ENCODE measurements around the gene CFAP100.

CFAP100 gene

GRCh38 chr3:126394179-126394976, at the start of gene CFAP100:
TSS of gene CFAP100 (plus strand) at chr3:126394909. CDS start at chr3:126396001, 1,092 bp downstream.
- DNase-seq, result no peak

GRCh38 chr3:126345231-126345630, 49.5 kb upstream of the CFAP100 start:
- DNase-seq, result no peak

DNA sequence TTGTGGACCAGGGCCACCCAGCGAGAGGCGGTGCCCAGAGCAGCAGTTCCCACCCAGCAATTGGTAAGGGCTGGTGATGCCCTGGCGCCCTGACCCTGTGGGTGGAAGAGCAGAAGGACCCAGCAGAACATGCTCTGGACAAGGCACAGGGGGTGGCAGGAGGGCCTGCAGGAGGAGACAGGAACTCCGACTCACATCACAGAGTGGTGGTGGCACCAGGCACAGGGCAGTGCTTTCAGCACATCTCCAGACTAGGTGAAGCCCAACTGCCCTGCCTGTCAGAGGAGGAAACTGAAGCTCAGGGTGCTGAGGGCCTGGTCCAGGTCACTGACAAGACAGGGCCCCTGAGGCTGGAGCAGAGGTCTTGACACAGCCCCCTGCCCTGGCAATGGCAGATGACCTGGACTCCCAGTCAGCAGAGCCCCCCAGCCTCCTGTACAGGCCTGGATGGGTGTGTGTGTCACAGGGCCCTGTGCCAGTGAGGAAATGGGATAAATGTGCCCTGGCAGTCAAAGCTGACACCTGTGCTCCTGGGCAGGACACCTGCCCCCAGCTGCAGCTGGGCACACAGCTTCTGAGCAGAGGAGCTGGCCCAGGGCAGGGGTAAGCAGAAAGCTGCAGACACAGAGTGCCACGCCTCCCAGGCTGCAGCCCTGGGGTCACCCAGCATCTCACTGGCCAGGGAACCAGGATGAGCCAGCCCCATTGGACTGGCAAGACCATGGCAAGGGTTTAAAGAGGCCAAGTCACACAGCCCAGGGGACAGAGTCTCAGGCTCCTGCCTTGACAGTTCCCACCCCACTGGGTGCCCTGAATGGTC, 48.9 kb upstream of the CFAP100 start:
- no peak for DNase-seq

GRCh38 chr3:126346466-126346865, 48.2 kb upstream of the CFAP100 start:
- no peak for DNase-seq

- no peak for DNase-seq
These were observed 47.1 kb upstream of the CFAP100 start for GRCh38 chr3:126347543-126348161.

DNA sequence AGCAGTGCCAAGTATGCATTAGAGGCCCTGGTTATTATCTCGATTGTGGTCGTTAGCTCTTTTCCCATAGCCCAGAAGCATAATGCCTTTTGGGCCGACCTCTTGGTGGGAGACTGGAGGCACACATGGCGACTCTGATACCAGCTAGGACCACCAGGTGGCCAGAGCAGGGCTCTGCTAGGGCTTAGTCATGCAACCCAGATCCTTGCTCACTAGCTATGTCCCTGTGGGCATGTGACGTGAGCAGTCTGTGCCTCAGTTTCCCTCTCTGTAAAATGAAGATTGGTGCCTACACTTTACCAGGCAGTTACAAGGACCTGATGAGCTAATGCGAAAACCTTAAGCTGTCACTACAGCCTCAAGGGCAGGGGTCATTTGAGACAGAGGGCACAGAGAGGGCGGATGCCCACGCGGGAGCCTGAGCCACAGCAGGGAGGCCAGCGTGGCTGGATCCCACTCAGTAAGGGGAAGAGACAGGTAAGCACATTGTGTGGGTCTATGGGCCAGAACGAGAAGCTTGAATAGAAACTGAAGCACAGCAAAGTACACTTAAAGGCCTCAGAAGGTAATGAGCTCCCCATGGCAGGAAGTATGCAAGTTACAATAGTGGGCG, 46.3 kb upstream of the CFAP100 start:
- DNase-seq, result no peak

DNA sequence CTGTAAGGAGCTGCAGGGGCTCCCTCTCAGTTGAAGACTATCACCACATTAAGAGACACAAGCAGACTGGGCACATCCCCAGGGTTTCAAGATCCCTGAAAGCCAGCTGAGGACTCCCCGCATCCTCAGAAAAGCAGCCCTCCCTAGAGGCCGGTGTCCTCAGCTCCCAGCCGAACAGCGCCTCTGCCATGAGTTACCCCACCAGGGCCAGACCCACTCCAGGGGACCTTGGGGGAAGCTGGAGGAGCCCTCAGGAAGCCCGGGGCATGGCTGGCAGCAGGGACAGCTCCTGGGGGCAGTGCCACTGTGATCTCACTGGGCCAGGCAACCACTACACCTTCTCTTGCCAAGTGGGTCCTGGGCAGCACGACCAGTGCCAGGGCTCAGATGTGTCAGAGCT, 45.6 kb upstream of the CFAP100 start:
- DNase-seq, result no peak

- no peak for DNase-seq
These were observed 44.9 kb upstream of the CFAP100 start for GRCh38 chr3:126349611-126350501.

DNA sequence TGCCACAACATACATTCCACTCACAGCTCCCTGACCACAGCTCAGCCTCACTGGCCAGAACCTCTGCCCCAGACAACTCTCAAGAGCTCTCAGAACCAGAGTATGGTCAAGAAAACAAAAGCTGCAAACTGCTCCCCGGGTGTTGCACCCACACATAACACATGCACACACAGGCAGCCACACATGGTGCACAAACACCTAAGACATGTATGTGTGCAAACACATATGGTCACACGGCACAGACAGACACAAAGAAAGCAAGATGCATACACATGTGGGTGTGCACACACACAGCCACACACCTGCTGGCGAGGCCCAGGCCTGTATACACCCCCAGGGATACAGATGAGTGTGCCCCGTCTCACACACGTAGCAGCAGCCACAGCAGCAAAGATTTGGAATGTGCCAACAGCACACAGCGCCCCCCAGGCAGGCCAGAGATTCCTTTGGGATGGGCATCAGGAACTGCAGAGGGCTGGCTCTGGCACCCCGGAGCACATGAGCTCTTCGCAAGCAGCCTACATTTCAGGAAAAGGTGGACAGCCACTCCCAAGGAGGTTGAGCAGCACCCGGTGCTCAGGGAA, 44.1 kb upstream of the CFAP100 start:
- DNase-seq, result no peak

DNA sequence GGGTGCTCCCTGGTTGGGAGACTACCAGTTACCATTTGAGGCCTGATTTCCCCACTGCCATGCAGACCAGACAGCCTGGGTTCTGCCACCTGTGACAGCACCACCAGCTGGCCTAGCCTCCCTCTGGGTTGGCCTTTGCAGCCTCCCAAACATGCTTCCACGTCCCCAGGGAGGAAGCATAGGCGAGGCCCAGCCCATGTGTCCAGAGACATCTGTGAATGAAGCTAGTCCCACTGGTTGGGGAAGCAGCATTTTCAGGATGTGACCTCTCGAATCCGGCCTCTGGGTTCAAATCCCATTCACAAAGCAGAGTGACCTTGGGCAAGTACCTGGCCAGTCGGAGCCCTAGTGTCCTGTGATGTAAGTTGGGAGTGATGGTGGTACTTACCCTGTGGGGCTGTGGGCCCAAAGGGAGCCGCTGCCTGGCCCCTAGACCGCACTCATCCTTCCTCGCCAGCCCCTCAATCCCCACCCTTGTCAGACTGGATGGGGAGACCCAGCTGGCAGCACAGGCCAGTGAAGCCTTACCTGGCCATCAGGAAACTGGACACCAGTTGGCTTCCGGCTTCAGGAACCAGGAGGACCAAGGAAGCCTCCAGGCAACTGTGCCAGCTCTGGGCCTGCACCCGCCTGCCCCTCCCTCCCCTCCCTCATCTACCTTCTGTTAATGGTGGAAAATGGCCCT, 43.5 kb upstream of the CFAP100 start:
- DNase-seq, result no peak

- no peak for DNase-seq
These were observed 42.8 kb upstream of the CFAP100 start for GRCh38 chr3:126351771-126352475.

DNA sequence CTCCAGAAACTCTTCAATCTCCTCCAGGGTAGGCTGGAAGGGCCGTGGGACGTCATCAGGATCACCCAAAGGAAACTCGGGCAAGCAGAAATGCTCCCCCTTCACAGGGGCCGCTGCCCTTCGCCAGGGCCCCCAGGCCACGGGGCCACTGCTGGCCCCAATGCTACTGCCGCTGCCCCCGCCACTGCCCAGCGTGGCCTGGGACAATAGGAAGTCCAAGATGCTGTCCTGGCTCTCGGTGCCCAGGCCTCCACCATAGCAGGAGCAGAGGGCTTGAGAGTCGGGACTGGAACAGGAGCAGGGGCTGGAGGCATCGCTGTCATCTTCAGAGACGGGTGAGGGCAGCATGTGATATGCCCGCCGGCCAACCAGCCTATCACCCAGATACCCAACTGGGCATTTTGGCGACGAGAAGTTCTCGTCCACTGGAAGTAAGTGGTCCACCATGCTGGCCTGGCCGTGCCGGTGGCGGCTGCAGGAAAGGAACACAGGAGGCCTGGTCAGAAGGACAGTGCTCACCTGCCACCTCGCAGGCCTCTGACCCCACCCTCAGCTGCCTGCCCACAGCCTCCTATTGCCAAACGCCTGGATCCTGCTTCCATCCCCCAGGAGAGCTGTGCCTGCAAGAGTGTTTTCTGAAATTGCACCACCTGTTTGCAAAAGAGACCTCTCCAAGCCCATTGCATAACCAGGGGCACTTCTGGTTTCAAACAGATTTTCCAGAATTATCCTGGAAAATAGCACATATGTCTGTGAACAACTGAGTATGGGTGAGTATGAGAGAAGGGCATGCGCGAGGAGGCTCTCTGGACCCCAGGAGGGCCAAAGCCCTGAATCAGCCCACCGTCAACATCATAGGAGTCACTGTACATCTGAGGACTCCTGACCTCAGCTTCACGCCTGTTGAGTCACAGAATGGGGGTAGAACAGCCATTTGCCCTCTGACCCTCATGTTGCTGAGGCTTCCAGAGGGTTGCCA, 41.9 kb upstream of the CFAP100 start:
- DNase-seq, result no peak

GRCh38 chr3:126353694-126354321, 40.9 kb upstream of the CFAP100 start:
- DNase-seq, result no peak

DNA sequence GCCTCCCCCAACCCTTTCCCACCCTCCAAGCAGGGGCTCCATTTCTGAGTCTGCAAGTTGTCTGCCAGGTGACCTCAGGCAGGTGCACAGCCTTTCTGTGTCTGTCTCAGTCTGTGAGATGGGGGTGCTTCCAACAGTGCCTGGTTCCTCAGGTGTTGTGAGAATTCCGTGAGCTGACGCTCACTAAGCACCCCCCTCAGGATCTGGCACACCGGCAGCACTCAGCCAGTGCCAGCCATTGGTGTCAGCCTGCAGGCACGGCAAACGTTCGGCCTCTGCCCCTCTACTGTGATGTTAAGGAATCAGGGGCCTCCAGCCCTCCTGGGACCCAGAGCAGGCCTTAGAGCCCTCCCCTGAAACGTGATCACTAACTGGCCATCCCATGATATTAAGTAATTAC, 39.9 kb upstream of the CFAP100 start:
- DNase-seq, result no peak

DNA sequence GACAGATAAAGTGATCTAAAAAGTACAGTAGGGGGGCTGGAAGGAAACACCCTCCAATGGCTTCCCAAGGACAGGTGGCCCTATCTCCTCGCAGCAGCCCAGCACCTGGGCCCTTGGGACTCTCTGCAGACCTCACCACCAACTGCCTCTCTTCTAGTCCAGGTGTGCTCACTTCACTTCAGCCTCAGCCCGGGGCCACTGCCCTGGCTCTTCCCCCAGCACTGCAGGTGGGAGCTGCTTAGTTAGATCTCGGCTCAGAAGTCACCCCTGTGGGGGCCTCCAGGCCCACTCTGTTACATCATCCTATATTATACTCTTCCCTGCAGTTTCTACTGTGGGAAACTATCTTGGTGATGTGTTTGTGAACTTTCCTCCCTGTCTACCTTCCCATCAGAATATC, 39.5 kb upstream of the CFAP100 start:
- no peak for DNase-seq

- no peak for DNase-seq
These were observed 38.8 kb upstream of the CFAP100 start for GRCh38 chr3:126355777-126356372.

DNA sequence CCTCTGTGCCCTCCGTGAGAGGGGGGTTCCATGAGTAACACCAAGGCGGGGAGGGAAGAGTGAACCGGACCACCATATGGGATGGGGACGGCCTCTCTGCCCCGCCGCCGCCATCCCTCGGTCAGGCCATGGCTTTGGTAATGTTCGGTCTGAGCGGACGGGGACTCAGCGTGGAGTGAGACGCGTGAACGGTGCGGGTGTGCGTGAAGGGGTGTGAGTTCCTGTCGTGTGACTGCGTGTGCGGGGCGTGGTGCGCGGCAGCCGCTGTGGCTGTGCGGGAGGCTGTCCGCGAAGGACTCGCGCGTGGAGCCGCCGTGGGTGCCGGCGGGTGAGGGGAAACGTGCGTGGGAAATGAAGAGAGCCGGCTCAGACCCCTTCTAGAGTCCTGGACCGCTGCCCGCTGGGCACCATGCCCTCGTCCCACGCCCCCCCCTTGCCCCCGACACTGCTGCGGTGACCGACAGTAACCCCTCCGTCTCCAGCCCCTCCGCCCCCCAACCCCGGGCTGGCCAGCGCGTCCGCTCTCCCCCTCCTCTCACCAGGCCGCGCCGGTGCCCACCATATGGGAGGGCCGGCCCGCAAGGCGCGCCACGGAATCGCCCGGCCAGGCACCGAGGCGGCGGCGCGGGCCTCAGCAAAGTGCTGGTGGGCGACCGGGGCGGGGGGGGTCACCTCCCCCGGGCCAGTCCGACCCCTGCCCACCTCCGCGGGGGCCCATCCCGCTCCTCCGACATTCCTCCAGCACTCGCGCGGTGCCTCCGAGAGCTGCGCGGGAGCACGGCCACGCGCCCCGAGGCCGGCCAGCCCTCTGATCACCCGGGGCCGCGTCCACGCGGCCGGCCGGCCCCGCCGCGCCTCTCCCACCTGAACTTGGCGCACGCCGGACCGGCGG, 38.1 kb upstream of the CFAP100 start:
- no peak for DNase-seq
